ENCODE measurements around the gene NAA40. TPM values are rescaled to one million over a fixed set of nuclear protein-coding genes. Genes with fewer than 3 reads are reported as not detected.

Gene NAA40
- total and polyA plus RNA-seq, 2 of the 13 experiments (the other 11 are each of a cell fraction or from before 2014, with no cell fraction given), result 11.1 to 17.9 TPM

DNA sequence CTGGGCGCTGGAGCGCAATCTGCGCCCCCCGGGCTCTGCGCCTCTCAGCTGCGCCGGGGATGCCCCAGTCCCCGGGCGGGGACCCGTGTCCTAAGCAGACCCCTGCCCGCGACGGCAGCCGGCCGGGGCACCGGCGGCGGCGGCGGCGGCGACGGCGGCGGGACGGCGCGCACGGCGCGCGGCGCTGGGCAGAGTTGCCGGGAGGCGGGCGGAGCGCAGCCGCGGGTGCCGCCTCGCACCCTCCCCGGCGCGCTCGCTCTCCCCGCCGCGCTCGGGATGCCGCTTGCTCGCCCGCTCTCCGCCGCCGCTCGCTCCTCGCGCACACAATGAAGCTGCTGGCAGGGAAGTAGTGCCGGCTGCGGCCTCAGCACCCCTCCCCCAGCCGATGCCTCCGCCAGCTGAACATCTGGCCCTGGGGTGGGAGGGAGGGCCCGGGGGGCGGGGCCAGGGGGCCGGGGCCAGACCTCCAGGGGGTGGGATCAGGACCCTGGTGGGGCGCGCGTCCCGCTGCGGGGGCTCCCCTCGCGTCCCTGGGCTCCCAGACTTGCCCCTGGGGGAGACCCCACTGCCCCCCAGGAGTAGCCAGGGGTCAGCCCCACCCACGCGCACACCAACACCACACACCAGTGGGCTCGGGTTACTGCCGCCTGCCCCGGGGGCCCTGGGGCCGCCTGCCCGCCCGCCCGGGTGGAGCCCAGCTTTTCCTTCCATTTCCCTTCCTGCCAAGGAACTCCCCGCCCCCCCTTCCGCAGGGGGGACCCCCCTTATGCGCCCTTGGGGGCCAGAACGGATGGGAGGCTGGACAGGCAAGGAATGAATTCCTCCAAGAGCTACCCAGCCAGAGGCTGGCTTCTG is 21.7 kb upstream of the NAA40 start, which contains the start of gene RCOR2 (continued):
- TF ChIP-seq, protein P1, sequence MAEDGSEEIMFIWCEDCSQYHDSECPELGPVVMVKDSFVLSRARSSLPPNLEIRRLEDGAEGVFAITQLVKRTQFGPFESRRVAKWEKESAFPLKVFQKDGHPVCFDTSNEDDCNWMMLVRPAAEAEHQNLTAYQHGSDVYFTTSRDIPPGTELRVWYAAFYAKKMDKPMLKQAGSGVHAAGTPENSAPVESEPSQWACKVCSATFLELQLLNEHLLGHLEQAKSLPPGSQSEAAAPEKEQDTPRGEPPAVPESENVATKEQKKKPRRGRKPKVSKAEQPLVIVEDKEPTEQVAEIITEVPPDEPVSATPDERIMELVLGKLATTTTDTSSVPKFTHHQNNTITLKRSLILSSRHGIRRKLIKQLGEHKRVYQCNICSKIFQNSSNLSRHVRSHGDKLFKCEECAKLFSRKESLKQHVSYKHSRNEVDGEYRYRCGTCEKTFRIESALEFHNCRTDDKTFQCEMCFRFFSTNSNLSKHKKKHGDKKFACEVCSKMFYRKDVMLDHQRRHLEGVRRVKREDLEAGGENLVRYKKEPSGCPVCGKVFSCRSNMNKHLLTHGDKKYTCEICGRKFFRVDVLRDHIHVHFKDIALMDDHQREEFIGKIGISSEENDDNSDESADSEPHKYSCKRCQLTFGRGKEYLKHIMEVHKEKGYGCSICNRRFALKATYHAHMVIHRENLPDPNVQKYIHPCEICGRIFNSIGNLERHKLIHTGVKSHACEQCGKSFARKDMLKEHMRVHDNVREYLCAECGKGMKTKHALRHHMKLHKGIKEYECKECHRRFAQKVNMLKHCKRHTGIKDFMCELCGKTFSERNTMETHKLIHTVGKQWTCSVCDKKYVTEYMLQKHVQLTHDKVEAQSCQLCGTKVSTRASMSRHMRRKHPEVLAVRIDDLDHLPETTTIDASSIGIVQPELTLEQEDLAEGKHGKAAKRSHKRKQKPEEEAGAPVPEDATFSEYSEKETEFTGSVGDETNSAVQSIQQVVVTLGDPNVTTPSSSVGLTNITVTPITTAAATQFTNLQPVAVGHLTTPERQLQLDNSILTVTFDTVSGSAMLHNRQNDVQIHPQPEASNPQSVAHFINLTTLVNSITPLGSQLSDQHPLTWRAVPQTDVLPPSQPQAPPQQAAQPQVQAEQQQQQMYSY (CRISPR knock-in tag; IDR thresholded peaks at IDR 0.05), result no peak
- TF ChIP-seq DNMT3B (CRISPR knock-in tag; conservative IDR thresholded peaks at IDR 0.05) (no peak), ARNT2 (CRISPR knock-in tag; IDR thresholded peaks at IDR 0.05; ENCODE audit: low read depth) (no peak)

DNA sequence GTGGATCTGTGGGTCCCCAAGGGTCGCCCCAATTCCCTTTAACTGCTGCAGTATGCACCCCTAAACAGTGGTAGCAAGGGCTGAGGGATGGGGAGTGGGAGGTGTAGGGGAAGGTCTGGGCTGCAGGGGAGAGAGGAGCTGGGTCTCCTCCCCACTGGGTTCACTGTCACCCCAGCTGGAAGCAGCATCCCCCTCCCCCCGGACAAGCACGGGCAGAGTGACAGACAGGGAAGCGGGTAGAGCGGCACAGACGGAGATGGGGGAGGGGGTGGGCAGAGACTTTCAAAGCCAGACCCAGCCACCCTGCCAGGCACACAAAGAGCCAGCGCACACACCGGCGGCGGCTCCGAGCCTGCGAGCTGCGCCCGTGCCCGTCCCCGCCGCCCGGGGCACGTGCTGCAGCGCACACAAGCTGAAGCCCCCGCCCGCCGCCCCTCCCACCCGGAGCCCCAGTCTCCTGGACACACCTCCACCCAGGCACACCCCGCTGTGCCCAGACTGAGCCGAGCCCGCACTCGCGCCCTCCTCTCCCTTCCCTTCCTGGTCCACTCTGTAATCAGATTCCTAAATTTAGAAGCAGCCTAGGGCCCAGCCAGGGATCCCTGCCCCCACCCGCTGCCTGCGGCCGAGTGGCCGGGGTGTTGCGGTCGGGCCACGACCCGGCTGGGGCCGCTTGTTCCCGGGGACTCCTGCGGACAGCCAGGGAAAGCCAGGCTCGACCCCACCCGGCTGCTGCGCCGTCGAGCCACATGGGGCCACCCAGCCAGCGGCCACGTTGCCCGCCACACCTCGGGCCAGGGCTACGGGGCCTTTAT is 20.9 kb upstream of the NAA40 start:
- no peaks in the 10 kb centered on the region for H3K79me2 ChIP-seq (ENCODE audit: insufficient read depth, low read length)
- WGBS (ENCODE audit: low lambda C conversion rate), result 58% methylated on average over 14 of the region's 50 CpGs
- ATAC-seq, result peak; percentile 0; the same call in 1 of the 3 replicates
- ChIA-PET CTCF (ENCODE audit: low intra/inter-chr PET ratio, low total read pairs) (interaction anchor here (1.4 kb wide), 1 partner anchor 28 kb away, joined by 3 read pairs; no protein-coding TSS in a partner anchor), POLR2A (interaction anchor here (0.9 to 1.8 kb wide), 5 partner anchors 17 to 268 kb away, joined by 3 to 12 read pairs (median 4); partner anchors contain the start of gene STIP1)
- H3K36me3 ChIP-seq (replicated peaks in 1 of 2; ENCODE audit: control insufficient read depth in 1 of 2, insufficient read depth in 2 of 2, low read length in 2 of 2), result no peaks in the 10 kb centered on the region; a peak in 1 of 5 replicates
- no peak overlapping the region for H2AFZ ChIP-seq (ENCODE audit: low read length)
- no peaks in the 10 kb centered on the region for H3K9me3 ChIP-seq (ENCODE audit: low read length)
- peak overlapping the region; percentile 74 for H3K4me2 ChIP-seq (ENCODE audit: low read depth, low read length)
- no TSS peak for BruUV-seq (replicated peaks)
- peaks cover 48% of the 10 kb centered on the region for H3K4me1 ChIP-seq (ENCODE audit: insufficient read depth, low read length)
- H3K27me3 ChIP-seq (ENCODE audit: control insufficient read depth in 1 of 2, insufficient read depth in 2 of 2, low read length in 2 of 2), result peaks cover 0 to 3% of the 10 kb centered on the region in 2 experiments; a peak in 2 of 5 replicates
- in situ Hi-C loops (cut with HindIII; ENCODE audit: extremely low pct_ligation_motif_present, low pct_unique_long_range_greater_than_20kb), result loop anchor here (10.0 kb wide), 1 partner anchor 153 kb away; the partner anchor contains the start of gene ZFTA
- peak overlapping the region; percentile 53 for H3K9ac ChIP-seq (ENCODE audit: insufficient read depth, low read depth, low read length)
- H3K4me3 ChIP-seq (replicated peaks in 1 of 3; ENCODE audit: insufficient read depth in 1 of 3, low read depth in 2 of 3, low read length in 3 of 3), result peak overlapping the region; percentile 61 to 84 (median 76)
- peak overlapping the region; percentile 82 for H3K27ac ChIP-seq (ENCODE audit: extremely low read length, insufficient read depth, low read length)
- no peaks in the 10 kb centered on the region for H4K20me1 ChIP-seq (ENCODE audit: insufficient read depth, low read length)
- peak; percentile 43 for DNase-seq (ENCODE audit: low spot score)
- intact Hi-C loops (cut with micrococcal nuclease; ENCODE audit: unreplicated experiment), result loop anchor here (2.0 kb wide), 2 partner anchors 21 to 57 kb away; partner anchors contain the start of genes COX8A and NAA40
- no peak for FAIRE-seq
- 0 out of 2 replicates have a peak, but pooled peaks have one; percentile 20 for TF ChIP-seq ELF3 (CRISPR knock-in tag; IDR thresholded peaks at IDR 0.05)
- peak; percentile 61; the same call in 1 of the 2 replicates for TF ChIP-seq ZSCAN25 (CRISPR knock-in tag; IDR thresholded peaks at IDR 0.05)
- TF ChIP-seq, protein P2, sequence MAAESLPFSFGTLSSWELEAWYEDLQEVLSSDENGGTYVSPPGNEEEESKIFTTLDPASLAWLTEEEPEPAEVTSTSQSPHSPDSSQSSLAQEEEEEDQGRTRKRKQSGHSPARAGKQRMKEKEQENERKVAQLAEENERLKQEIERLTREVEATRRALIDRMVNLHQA (CRISPR knock-in tag; IDR thresholded peaks at IDR 0.05), result no peak
- TF ChIP-seq EED (CRISPR knock-in tag; IDR thresholded peaks at IDR 0.05), result 0 out of 2 replicates have a peak, but pooled peaks have one; percentile 24
- 0 out of 2 replicates have a peak, but pooled peaks have one; percentile 6 for TF ChIP-seq RXRB (CRISPR knock-in tag; IDR thresholded peaks at IDR 0.05; ENCODE audit: borderline replicate concordance)
- TF ChIP-seq, protein P3, sequence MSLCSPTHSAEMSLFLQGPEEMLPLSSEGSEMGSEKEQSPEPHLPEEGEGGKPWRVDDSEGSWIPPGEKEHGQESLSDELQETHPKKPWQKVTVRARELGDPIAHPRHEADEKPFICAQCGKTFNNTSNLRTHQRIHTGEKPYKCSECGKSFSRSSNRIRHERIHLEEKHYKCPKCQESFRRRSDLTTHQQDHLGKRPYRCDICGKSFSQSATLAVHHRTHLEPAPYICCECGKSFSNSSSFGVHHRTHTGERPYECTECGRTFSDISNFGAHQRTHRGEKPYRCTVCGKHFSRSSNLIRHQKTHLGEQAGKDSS (CRISPR knock-in tag; IDR thresholded peaks at IDR 0.05; ENCODE audit: borderline replicate concordance, low read depth), result 0 out of 2 replicates have a peak, but pooled peaks have one; percentile 29
- TF ChIP-seq MAZ (IDR thresholded peaks at IDR 0.05; ENCODE audit: borderline replicate concordance, low read depth, low read length), result no peak
- 0 out of 2 replicates have a peak, but pooled peaks have one; percentile 32 for TF ChIP-seq MAZ (CRISPR knock-in tag; IDR thresholded peaks at IDR 0.05; ENCODE audit: low read depth)
- TF ChIP-seq BORCS8-MEF2B (CRISPR knock-in tag; IDR thresholded peaks at IDR 0.05), result 0 out of 2 replicates have a peak, but pooled peaks have one; percentile 20
- TF ChIP-seq YEATS4 (CRISPR knock-in tag; IDR thresholded peaks at IDR 0.05; ENCODE audit: borderline replicate concordance), result peak; percentile 29; the same call in 1 of the 2 replicates
- peak; percentile 34; the same call in 1 of the 2 replicates for TF ChIP-seq TARDBP (CRISPR knock-in tag; IDR thresholded peaks at IDR 0.05)
